Islet precursor cell (in vitro differentiated cells): ENCODE results near the gene ITGA8.
A peak's percentile ranks its signal among the peaks of the same experiment; 100 is the strongest.
"Not testable (repeated sequence)": the region's sequence is repeated elsewhere in the genome, so short reads cannot be mapped to it uniquely, and the experiment has no call there.

Experiments
- DNase-seq: peaks from one replicate; pipeline ENCODE4 v3.0.0-alpha.2; 2018

Gene ITGA8

GRCh38 chr10:15605740-15606369 lies 113.9 kb downstream of the ITGA8 start:
- no peak for DNase-seq

DNA sequence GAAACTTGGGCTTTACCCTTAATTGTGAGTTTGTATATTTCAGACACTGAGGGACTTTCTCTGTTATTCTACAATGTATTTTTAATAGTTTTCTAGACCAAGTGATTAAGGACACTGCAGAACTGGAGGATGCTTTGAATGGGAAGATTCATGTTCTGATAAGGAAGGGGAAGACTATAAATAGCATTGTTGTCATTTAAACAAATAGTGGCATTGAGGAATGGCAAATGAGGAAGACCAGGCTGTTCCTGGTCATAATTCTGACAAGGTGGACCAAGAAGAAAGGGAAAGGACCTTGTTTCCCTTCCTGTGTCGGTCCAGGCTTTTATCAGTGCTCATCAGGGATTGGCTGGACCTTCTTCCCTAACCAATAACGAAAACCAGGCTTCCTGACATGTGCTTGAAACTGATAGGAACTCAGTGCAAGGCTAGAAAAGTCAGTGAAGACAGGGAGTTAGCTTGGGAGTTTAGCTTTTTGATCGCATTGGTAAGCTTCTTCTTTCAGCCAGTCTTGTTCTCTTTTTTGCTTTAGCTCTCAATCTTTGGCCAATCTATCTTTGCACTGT lies 116.2 kb downstream of the ITGA8 start:
- no peak for DNase-seq

- no peak for DNase-seq
Measured at GRCh38 chr10:15601819-15602218, 117.9 kb downstream of the ITGA8 start.

GRCh38 chr10:15595260-15595659 lies 124.5 kb downstream of the ITGA8 start:
- no peak for DNase-seq

DNA sequence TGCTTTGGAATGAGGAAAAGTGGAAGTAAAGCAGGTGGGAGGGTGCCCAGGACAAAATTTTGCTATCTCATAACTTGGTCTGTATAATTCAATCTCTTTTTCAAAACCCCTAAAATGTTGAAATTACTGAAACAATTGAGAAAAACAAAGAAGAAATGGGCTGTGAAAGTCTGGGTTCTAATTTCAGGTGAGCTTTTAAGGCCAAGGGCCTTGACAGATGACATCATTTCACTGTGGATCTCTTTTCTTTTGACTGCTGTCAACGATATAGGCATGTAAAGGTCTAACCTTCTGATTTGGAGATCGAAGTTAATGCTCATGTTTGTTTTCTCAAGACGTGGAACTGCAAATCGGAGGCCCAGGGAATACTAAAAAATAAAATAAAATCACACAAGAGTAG lies 127.8 kb downstream of the ITGA8 start:
- no peak for DNase-seq

DNA sequence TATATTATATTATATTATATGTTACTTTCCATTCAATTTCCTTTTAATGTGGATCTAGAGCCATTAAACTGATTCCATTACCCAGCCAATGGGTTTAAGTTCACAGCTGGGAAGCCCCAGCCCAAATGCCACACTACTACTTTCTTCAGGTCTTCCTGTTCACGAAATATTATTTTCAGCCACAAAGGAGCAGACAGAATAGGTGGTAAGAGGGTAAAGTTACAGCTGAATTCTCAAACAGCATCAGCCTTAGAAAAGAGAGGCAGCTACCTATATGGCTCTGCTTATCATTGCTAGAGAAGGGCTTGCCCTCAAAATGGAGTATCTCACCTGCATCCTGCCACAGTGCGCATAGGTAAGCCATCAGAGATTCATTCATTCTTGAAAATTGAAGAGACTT lies 128.3 kb downstream of the ITGA8 start:
- no peak for DNase-seq

DNA sequence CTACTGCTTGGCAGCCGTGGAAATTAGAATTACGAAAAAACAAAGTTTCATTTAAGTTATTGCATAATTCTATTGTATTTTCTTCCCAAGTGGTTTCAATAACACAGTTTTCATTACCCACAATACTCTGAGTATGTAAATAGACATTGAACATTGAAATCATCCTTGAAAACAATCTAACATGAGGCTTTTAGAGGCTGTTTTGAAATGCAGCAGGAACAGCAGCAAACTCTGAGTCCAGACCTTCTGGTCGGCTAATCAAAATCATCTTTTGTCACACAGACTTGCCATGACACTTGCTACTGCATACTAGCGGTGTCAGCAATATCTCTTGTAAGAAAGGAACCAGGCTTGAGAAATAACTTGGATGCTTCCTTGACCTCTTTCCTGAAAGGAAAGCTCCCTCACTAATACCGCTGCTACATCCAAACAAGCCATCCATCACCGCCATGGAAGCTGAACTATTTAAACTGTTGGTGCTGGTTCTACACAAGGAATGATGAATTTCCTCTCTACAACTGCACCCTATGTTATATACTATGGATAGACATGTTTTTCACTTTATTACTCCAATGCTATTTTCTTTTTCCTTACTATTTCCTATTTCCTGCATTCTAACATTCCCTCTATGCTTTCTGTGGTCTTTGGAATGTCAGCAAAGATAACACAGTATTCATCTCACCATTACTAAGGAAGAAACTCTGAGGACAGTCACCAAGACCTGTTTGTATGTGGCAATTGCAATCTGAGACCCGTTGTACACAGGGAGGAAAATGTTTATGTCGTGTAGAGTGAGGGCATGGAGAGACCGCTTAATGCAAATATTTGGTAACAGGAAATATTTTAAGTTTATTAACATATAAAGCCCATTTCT lies 130.8 kb downstream of the ITGA8 start:
- no peak for DNase-seq

- no peak for DNase-seq
Measured at GRCh38 chr10:15588151-15588550, 131.6 kb downstream of the ITGA8 start.

GRCh38 chr10:15587271-15587670 lies 132.5 kb downstream of the ITGA8 start:
- DNase-seq: no peak

- DNase-seq: peak; percentile 84
Measured at GRCh38 chr10:15585303-15585715, 134.4 kb downstream of the ITGA8 start.

DNA sequence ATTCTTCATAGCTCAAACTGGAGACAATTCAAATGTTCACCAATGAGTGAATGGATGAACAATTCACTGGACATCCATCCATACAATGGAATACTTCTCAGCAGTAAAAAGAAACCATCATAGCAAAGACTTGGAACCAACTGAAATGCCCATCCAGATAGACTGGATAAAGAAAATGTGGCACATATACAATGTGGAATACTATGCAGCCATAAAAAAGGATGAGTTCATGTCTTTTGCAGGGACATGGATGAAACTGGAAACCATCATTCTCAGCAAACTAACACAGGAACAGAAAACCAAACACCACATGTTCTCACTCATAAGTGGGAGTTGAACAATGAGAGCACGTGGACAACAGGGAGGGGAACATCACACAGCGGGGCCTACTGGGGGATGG lies 136.8 kb downstream of the ITGA8 start:
- not testable (repeated sequence) for DNase-seq

GRCh38 chr10:15579605-15580004 lies 140.1 kb downstream of the ITGA8 start:
- no peak for DNase-seq

GRCh38 chr10:15572531-15573045 lies 147.1 kb downstream of the ITGA8 start:
- no peak for DNase-seq

DNA sequence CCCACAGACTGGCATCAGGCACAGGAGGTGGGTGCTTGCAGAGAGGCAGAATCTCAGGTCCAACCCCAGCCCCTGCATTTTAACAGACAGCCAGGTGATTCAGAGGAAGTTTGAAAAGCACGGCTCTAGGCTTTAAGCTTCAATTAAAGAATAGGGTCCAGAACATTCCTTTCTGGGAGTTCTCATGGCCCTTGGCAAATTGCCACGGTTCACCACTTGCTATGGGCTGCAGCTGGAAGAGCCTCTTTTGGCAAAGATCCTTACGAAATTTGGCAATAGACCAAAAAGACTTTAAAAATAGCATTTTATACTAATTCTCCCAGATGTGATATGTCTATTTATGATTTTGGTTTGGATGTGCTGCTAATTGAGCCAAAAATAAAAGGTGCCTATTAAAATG lies 148.1 kb downstream of the ITGA8 start:
- DNase-seq: no peak

GRCh38 chr10:15570738-15571339 lies 148.9 kb downstream of the ITGA8 start:
- no peak for DNase-seq

DNA sequence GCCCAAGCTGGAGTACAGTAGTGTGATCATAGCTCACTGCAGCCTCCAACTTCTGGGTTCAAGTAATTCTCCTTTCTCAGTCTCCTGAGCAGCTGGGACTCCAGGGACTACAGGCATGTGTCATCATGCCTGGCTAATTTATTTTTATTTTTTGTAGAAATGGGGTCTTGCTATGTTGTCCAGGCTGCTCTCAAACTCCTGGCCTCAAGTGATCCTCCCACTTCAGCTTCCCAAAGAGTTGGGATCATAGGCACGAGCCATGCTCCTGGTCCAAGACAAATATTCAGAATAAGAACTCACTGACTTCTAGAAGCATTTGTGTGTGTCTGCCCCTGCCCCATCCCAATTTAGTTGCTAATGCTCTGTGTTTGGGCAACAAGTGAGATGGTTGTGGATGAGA lies 151.8 kb downstream of the ITGA8 start:
- no peak for DNase-seq

GRCh38 chr10:15563246-15563645 lies 156.5 kb downstream of the ITGA8 start:
- no peak for DNase-seq

- DNase-seq: no peak
Measured at GRCh38 chr10:15562578-15562977, 157.1 kb downstream of the ITGA8 start.

DNA sequence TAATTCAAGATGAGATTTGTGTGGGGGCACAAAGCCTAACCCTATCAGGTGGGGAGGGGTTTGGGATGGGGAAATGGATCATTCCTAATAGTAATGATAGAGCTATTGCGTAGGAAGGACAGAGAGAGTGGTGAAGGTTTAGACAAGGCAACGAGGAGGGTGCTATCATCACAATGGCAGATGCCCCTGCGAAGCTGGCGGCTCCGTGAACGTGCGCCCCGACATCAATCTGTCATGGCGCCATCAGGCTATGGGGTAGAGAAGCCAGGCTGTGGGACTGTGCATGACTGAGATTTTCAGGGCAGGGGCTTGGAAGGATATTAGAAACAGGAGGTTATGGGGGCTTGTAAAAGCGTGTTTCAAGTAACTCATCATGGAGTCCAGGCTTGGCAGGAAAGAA lies 157.6 kb downstream of the ITGA8 start:
- no peak for DNase-seq

DNA sequence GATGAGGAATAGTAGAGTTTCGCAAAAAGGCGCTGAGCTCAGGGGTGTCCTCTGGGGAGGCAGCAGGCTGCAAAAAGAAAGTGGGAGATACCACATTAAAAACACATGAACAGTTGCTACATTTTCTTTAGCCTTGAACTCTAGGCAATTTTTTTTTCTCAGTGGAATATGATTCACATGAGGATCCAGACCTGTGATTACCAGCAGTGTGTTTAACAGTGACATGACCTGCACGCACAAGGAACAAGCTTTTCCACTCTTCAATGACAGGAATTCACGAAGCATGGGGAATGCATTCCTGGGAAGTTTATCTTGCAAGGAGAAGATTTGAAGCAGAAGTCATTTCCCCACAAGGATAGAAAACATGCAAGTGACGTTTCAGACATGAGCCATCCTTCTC lies 161.6 kb downstream of the ITGA8 start:
- DNase-seq: peak; percentile 71

GRCh38 chr10:15557168-15557567 lies 162.6 kb downstream of the ITGA8 start:
- not testable (repeated sequence) for DNase-seq

- DNase-seq: no peak
Measured at GRCh38 chr10:15550950-15551349, 168.8 kb downstream of the ITGA8 start.

GRCh38 chr10:15548331-15548730 lies 171.4 kb downstream of the ITGA8 start:
- no peak for DNase-seq
